Measurements from ENCODE around the gene L3MBTL4.

DNA sequence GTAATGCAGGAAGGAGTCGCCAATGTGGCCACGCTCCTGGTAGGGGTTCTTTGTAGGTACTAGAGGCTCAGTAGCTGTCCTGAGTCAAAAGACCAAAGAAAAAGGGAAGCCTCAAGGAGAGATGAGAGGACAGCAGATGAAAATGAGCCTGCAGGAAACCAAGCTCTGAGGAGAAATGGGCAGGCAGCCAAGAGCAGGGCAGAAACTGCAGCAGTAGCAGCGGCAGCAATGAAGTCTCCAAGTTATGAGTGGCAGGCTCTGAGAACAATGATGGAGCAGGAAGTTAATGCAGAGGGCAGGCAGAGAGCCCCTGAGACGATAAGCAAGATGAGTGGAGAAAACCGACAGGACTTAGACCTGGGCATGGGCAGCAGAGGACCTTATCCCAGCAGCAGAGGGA, 471.2 kb downstream of the L3MBTL4 start:
- TF ChIP-seq ZBTB7A (IDR thresholded peaks at IDR 0.05; ENCODE audit: low read depth): no peak
- TF ChIP-seq EGR1 (IDR thresholded peaks at IDR 0.05): no peak
- no peak for TF ChIP-seq EP300 (IDR thresholded peaks at IDR 0.05; ENCODE audit: borderline replicate concordance)
- no peak for TF ChIP-seq NFIC (IDR thresholded peaks at IDR 0.05)
- no peak for TF ChIP-seq TAF1 (IDR thresholded peaks at IDR 0.05; ENCODE audit: low read depth)
- TF ChIP-seq, protein P1, sequence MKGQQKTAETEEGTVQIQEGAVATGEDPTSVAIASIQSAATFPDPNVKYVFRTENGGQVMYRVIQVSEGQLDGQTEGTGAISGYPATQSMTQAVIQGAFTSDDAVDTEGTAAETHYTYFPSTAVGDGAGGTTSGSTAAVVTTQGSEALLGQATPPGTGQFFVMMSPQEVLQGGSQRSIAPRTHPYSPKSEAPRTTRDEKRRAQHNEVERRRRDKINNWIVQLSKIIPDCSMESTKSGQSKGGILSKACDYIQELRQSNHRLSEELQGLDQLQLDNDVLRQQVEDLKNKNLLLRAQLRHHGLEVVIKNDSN (IDR thresholded peaks at IDR 0.05): no peak
- no peak for TF ChIP-seq CEBPB (IDR thresholded peaks at IDR 0.05)
- TF ChIP-seq CREB1 (IDR thresholded peaks at IDR 0.05; ENCODE audit: low read depth): no peak
- no peak for TF ChIP-seq TEAD4 (IDR thresholded peaks at IDR 0.05)
- no peak for TF ChIP-seq RAD21 (IDR thresholded peaks at IDR 0.05; ENCODE audit: low read depth)
